Measurements from ENCODE around the gene CRK. TPM values are rescaled to one million over a fixed set of nuclear protein-coding genes. Genes with fewer than 3 reads are reported as not detected.

The CRK gene
- total and polyA plus RNA-seq, 10 of the 15 experiments (the other 5 are each of a cell fraction or from before 2014, with no cell fraction given), result 11.1 to 23.8 (median 20.5) TPM

DNA sequence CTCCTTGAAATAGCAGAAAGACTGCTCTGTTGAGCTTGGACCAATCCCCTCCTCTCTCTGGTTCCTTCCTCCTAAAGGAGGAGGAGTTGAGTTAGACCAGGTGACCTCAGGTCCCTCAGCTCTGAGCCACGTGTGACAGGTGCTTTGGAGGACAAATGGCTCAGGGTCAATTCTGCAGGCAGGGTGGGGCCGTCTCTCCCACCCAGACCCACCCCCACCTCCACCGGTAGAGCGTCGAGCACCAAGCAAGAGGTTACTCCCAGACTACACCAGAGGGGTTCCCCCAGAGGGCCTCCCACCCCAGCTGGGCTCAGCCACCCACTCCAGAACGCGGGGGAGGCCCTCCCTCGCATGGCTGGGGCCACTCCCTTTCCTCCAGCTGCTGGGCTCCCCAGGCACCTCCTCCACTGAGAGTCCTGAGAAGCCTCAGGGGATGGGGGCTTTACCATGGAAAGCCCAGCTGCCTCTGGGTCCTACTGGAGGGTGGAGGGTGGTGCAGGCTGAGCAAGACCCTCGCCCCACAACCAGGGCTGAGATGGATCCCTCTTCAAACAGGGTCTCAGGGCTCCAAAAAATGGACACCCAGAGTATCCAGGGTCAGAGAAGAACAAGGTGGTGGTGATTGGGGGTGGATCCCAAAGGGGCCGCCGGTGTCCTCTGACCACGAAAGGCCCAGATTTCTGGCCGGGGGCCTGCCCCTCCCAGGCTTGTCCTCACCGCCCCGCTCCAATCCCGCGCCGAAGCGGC lies 28.8 kb upstream of the CRK start:
- ChIA-PET RAD21 (ENCODE audit: unreplicated experiment) (interaction anchor here (1.1 to 1.4 kb wide), 3 partner anchors 10 to 120 kb away, joined by 5 to 16 read pairs (median 6); partner anchors contain the start of gene INPP5K), CTCF (interaction anchor here (0.9 kb wide), 1 partner anchor 10 kb away, joined by 3 read pairs; no protein-coding TSS in a partner anchor), SMC1A (ENCODE audit: uncharacterized antibody, unreplicated experiment) (interaction anchor here (0.5 to 1.1 kb wide), 2 partner anchors 10 to 92 kb away, joined by 3 to 5 read pairs; no protein-coding TSS in a partner anchor), POLR2A (interaction anchor here (2.7 kb wide), 1 partner anchor 10 kb away, joined by 22 read pairs; no protein-coding TSS in a partner anchor)
- intact Hi-C loops (cut with micrococcal nuclease; ENCODE audit: unreplicated experiment), result no loop called here
- no peaks in the 10 kb centered on the region for H3K27me3 ChIP-seq (replicated peaks in 1 of 2; ENCODE audit: control insufficient read depth in 2 of 2, insufficient read depth in 2 of 2, low read length in 1 of 2)
- peaks cover 16% of the 10 kb centered on the region for H3K4me1 ChIP-seq (ENCODE audit: control insufficient read depth, insufficient read depth, low read length)
- H2AFZ ChIP-seq (ENCODE audit: control insufficient read depth, low read depth, low read length), result peak overlapping the region; percentile 9
- no peaks in the 10 kb centered on the region for H3K9me3 ChIP-seq (replicated peaks; ENCODE audit: control insufficient read depth, insufficient read depth, low read length)
- H3K9ac ChIP-seq (ENCODE audit: control insufficient read depth, insufficient read depth, low read length), result peak overlapping the region; percentile 92
- H3K27ac ChIP-seq (ENCODE audit: control insufficient read depth, insufficient read depth), result peak overlapping the region; percentile 71
- peak overlapping the region; percentile 66 for H3K4me2 ChIP-seq (ENCODE audit: control insufficient read depth, insufficient read depth)
- peak; percentile 65 for ATAC-seq
- H3K36me3 ChIP-seq (ENCODE audit: control insufficient read depth in 2 of 2, insufficient read depth in 2 of 2, low read length in 1 of 2), result peaks cover 0 to 4% of the 10 kb centered on the region in 2 experiments; a peak in 3 of 4 replicates
- peak; percentile 43 for DNase-seq (ENCODE audit: low read depth, low spot score)
- BruUV-seq (replicated peaks), result no TSS peak
- in situ Hi-C loops (cut with MboI), result no loop called here
- peaks cover 12% of the 10 kb centered on the region for H3K79me2 ChIP-seq (ENCODE audit: control insufficient read depth, insufficient read depth, low read length)
- H4K20me1 ChIP-seq (ENCODE audit: control insufficient read depth, insufficient read depth), result no peaks in the 10 kb centered on the region
- peak; percentile 82 for FAIRE-seq
- peak overlapping the region; percentile 95 for H3K4me3 ChIP-seq
- 0% methylated on average over 17 of the region's 19 CpGs for WGBS (ENCODE audit: insufficient coverage, insufficient replicate concordance, low lambda C conversion rate, missing lambda C conversion rate)
- no peak for TF ChIP-seq NFYA (IDR thresholded peaks at IDR 0.05; ENCODE audit: borderline replicate concordance, low read depth, low read length)
- TF ChIP-seq, protein P1, sequence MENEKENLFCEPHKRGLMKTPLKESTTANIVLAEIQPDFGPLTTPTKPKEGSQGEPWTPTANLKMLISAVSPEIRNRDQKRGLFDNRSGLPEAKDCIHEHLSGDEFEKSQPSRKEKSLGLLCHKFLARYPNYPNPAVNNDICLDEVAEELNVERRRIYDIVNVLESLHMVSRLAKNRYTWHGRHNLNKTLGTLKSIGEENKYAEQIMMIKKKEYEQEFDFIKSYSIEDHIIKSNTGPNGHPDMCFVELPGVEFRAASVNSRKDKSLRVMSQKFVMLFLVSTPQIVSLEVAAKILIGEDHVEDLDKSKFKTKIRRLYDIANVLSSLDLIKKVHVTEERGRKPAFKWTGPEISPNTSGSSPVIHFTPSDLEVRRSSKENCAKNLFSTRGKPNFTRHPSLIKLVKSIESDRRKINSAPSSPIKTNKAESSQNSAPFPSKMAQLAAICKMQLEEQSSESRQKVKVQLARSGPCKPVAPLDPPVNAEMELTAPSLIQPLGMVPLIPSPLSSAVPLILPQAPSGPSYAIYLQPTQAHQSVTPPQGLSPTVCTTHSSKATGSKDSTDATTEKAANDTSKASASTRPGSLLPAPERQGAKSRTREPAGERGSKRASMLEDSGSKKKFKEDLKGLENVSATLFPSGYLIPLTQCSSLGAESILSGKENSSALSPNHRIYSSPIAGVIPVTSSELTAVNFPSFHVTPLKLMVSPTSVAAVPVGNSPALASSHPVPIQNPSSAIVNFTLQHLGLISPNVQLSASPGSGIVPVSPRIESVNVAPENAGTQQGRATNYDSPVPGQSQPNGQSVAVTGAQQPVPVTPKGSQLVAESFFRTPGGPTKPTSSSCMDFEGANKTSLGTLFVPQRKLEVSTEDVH (IDR thresholded peaks at IDR 0.05; ENCODE audit: low read depth, partially characterized antibody), result no peak
- peak; percentile 36; the same call in 1 of the 2 replicates for TF ChIP-seq BACH1 (IDR thresholded peaks at IDR 0.05; ENCODE audit: borderline replicate concordance)
- TF ChIP-seq, protein P2, sequence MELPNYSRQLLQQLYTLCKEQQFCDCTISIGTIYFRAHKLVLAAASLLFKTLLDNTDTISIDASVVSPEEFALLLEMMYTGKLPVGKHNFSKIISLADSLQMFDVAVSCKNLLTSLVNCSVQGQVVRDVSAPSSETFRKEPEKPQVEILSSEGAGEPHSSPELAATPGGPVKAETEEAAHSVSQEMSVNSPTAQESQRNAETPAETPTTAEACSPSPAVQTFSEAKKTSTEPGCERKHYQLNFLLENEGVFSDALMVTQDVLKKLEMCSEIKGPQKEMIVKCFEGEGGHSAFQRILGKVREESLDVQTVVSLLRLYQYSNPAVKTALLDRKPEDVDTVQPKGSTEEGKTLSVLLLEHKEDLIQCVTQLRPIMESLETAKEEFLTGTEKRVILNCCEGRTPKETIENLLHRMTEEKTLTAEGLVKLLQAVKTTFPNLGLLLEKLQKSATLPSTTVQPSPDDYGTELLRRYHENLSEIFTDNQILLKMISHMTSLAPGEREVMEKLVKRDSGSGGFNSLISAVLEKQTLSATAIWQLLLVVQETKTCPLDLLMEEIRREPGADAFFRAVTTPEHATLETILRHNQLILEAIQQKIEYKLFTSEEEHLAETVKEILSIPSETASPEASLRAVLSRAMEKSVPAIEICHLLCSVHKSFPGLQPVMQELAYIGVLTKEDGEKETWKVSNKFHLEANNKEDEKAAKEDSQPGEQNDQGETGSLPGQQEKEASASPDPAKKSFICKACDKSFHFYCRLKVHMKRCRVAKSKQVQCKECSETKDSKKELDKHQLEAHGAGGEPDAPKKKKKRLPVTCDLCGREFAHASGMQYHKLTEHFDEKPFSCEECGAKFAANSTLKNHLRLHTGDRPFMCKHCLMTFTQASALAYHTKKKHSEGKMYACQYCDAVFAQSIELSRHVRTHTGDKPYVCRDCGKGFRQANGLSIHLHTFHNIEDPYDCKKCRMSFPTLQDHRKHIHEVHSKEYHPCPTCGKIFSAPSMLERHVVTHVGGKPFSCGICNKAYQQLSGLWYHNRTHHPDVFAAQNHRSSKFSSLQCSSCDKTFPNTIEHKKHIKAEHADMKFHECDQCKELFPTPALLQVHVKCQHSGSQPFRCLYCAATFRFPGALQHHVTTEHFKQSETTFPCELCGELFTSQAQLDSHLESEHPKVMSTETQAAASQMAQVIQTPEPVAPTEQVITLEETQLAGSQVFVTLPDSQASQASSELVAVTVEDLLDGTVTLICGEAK (IDR thresholded peaks at IDR 0.05; ENCODE audit: borderline replicate concordance), result no peak
- TF ChIP-seq ZZZ3 (IDR thresholded peaks at IDR 0.05; ENCODE audit: control insufficient read depth, insufficient read length, low read depth), result no peak
- TF ChIP-seq ZNF622 (IDR thresholded peaks at IDR 0.05), result no peak
- TF ChIP-seq RUNX3 (IDR thresholded peaks at IDR 0.05; ENCODE audit: low read length), result peak; percentile 41; the same call in 1 of the 2 replicates
- TF ChIP-seq SMARCA5 (IDR thresholded peaks at IDR 0.05), result no peak
- TF ChIP-seq, protein P3, sequence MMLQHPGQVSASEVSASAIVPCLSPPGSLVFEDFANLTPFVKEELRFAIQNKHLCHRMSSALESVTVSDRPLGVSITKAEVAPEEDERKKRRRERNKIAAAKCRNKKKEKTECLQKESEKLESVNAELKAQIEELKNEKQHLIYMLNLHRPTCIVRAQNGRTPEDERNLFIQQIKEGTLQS (IDR thresholded peaks at IDR 0.05; ENCODE audit: borderline replicate concordance, extremely low read depth, low read depth, low read length), result no peak
- TF ChIP-seq BRCA1 (IDR thresholded peaks at IDR 0.05; ENCODE audit: low read depth, low read length), result no peak
- no peak for TF ChIP-seq STAT1 (conservative IDR thresholded peaks at IDR 0.05)
- TF ChIP-seq, protein P4, sequence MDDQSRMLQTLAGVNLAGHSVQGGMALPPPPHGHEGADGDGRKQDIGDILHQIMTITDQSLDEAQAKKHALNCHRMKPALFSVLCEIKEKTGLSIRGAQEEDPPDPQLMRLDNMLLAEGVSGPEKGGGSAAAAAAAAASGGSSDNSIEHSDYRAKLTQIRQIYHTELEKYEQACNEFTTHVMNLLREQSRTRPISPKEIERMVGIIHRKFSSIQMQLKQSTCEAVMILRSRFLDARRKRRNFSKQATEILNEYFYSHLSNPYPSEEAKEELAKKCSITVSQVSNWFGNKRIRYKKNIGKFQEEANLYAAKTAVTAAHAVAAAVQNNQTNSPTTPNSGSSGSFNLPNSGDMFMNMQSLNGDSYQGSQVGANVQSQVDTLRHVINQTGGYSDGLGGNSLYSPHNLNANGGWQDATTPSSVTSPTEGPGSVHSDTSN (IDR thresholded peaks at IDR 0.05; ENCODE audit: insufficient replicate concordance, low read depth, low read length), result no peak
- peak; percentile 61; the same call in 1 of the 2 replicates for TF ChIP-seq MXI1 (IDR thresholded peaks at IDR 0.05; ENCODE audit: low read depth, low read length)
- peak; percentile 50 to 100 for TF ChIP-seq EGR1 (IDR thresholded peaks at IDR 0.05; ENCODE audit: borderline replicate concordance in 1 of 2, low read depth in 2 of 2, low read length in 2 of 2)
